ENCODE data around the gene SPAG17.
A peak's percentile ranks its signal among the peaks of the same experiment; 100 is the strongest.

The SPAG17 gene

GRCh38 chr1:118081387-118081786 is 103.6 kb downstream of the SPAG17 start:
- no peak for DNase-seq
- H3K36me3 ChIP-seq = no peaks in the 10 kb centered on the region
- TF ChIP-seq, protein P1, sequence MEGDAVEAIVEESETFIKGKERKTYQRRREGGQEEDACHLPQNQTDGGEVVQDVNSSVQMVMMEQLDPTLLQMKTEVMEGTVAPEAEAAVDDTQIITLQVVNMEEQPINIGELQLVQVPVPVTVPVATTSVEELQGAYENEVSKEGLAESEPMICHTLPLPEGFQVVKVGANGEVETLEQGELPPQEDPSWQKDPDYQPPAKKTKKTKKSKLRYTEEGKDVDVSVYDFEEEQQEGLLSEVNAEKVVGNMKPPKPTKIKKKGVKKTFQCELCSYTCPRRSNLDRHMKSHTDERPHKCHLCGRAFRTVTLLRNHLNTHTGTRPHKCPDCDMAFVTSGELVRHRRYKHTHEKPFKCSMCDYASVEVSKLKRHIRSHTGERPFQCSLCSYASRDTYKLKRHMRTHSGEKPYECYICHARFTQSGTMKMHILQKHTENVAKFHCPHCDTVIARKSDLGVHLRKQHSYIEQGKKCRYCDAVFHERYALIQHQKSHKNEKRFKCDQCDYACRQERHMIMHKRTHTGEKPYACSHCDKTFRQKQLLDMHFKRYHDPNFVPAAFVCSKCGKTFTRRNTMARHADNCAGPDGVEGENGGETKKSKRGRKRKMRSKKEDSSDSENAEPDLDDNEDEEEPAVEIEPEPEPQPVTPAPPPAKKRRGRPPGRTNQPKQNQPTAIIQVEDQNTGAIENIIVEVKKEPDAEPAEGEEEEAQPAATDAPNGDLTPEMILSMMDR (IDR thresholded peaks at IDR 0.05) = no peak
- no peak overlapping the region for H3K27ac ChIP-seq
- intact Hi-C loops (cut with DNase I; ENCODE audit: low total_unique reads) = no loop called here
- no peaks in the 10 kb centered on the region for H3K4me1 ChIP-seq
- H3K9me3 ChIP-seq = no peaks in the 10 kb centered on the region
- no peak overlapping the region for H3K4me3 ChIP-seq
- no peaks in the 10 kb centered on the region for H3K27me3 ChIP-seq

DNA sequence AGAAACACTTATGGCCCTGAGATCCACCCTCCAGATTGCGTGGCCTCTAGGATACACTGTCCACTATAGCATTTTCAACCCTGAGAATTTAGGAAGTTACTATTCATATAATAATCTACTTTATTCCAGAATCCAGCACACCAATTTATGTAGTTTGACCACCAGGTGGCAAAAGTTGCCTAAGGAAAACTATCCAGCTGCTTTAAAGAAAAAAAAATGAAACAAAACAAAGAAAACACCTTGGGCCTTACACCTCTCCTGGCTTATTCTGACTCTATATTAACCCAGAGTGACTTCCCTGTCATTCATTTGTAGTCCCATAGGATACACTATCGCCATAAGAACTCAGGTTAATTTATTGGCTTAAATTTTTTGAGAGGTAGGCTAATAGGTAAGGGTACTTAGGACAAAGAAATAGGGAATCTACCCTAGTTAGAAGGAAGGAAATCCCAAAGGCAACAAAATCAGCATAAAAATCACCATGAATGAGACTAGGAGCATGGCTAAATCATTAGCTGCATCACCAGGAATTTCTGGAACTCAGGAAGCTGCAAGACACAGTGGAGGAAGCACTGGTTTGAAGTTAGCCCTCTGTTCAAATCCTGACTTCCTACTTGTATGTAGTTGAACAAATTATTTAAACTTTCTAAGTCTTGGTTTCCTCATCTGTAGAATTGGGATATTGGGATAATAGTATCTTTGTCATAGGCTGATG is 107.5 kb downstream of the SPAG17 start:
- DNase-seq = no peak
- H3K27me3 ChIP-seq = no peaks in the 10 kb centered on the region

GRCh38 chr1:118075116-118075515 is 109.9 kb downstream of the SPAG17 start:
- Histone ChIP-seq H3K27me3 (no peaks in the 10 kb centered on the region), H3K4me3 (no peak overlapping the region), H3K36me3 (no peaks in the 10 kb centered on the region), H3K9me3 (no peaks in the 10 kb centered on the region), H3K27ac (no peak overlapping the region), H3K4me1 (no peaks in the 10 kb centered on the region)
- DNase-seq = no peak
- TF ChIP-seq, protein P1 (IDR thresholded peaks at IDR 0.05) = no peak
- intact Hi-C loops (cut with DNase I; ENCODE audit: low total_unique reads) = no loop called here

More for the DNA sequence above, 107.5 kb downstream of the SPAG17 start:
- H3K4me3 ChIP-seq = no peak overlapping the region
- intact Hi-C loops (cut with DNase I; ENCODE audit: low total_unique reads) = no loop called here
- no peaks in the 10 kb centered on the region for H3K4me1 ChIP-seq
- no peaks in the 10 kb centered on the region for H3K9me3 ChIP-seq
- H3K36me3 ChIP-seq = no peaks in the 10 kb centered on the region
- H3K27ac ChIP-seq = no peak overlapping the region
- TF ChIP-seq, protein P1 (IDR thresholded peaks at IDR 0.05) = peak in 1 of 2 experiments; percentile 27

GRCh38 chr1:118073648-118074435 is 111.2 kb downstream of the SPAG17 start:
- Histone ChIP-seq H3K27ac (no peak overlapping the region), H3K4me1 (no peaks in the 10 kb centered on the region), H3K4me3 (no peak overlapping the region), H3K27me3 (no peaks in the 10 kb centered on the region), H3K36me3 (no peaks in the 10 kb centered on the region), H3K9me3 (no peaks in the 10 kb centered on the region)
- no peak for DNase-seq
- TF ChIP-seq, protein P1 (IDR thresholded peaks at IDR 0.05) = no peak
- intact Hi-C loops (cut with DNase I; ENCODE audit: low total_unique reads) = no loop called here

DNA sequence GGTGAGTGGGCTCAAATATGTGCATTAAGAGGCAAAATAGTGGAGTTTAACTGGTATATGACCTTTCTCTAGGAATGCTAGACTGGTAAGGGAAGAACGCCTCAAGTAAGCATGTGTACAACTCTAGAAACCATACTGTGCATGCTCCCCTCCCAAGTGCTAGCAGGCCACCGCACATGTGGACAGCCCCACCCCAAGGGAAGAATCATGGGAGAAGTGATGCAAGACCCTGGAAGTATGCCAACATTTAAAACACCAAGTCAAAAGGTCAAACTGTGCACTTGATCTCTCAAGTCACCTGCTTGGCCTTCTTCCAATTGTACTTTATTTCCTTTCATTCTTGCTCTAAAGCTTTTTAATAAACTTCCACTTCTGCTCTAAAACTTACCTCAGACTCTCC is 135.0 kb downstream of the SPAG17 start:
- no peaks in the 10 kb centered on the region for H3K27me3 ChIP-seq
- no peaks in the 10 kb centered on the region for H3K4me1 ChIP-seq
- no peaks in the 10 kb centered on the region for H3K9me3 ChIP-seq
- TF ChIP-seq, protein P1 (IDR thresholded peaks at IDR 0.05) = no peak
- intact Hi-C loops (cut with DNase I; ENCODE audit: low total_unique reads) = no loop called here
- H3K36me3 ChIP-seq = no peaks in the 10 kb centered on the region
- DNase-seq = no peak
- H3K4me3 ChIP-seq = no peak overlapping the region
- no peak overlapping the region for H3K27ac ChIP-seq
